Left hindlimb (tissue), 1 donor: Measurements from ENCODE around the gene ZDHHC8.

Source experiments
- DNase-seq: peaks from one replicate; pipeline ENCODE4 v3.0.0-alpha.2; 2018

Gene ZDHHC8

DNA sequence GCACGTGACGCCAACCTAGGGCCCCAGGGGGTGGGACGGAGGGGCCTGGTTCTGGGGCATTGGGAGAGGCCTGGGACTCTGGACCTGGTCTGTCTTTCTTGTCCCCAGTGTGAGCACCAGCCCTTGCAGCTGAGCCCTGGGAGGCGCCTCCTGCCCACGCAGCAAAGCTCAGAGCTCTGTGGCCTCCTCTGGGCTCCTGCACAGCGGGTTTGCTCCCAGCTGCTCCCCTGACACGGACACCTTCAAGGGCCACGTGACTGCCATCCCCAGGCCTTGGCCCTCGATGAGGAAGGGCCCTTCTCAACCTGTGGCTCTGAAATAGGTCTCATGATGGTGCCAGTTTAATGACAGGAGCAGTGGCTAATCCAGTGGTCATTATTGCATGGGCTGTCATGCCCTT, 50.8 kb downstream of the ZDHHC8 start:
- no peak for DNase-seq

DNA sequence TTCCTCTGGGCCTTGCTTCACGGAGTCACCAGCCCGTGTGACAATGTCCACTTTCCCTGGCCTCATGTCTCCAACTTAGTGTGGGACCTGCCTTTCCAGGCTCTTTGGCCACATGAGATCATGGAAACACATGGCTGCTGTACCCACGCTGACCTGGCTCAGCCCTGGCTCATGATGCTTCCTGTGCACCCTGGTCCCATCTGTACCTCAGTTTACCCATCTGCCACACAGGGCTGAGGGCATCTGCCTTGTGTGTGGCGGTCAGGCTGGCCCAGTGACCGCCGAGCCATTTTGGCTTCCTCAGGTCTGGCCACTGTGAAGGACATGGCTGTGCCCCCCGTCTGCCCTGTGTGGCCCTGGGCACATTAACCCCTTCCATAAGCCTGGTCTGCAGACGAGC, 51.5 kb downstream of the ZDHHC8 start:
- no peak for DNase-seq

DNA sequence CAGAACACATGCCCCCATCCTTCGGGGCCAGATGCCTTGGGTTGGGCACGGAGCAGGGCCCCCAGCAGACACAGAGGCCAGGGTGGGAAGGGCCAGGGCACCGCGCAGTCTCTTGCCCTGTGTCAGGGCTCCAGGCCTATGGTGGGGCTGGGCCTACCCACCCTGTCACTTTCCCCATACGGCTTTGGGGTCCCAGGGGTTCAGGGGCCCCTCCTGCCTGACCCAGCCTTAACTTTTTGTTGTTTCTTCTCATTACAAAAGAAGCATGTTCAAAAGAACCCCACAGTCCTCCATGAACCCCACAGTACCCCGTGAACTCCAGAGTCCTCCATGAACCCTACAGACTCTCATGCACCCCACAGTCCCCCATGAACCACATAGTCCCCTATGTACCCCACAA, 52.2 kb downstream of the ZDHHC8 start:
- no peak for DNase-seq

DNA sequence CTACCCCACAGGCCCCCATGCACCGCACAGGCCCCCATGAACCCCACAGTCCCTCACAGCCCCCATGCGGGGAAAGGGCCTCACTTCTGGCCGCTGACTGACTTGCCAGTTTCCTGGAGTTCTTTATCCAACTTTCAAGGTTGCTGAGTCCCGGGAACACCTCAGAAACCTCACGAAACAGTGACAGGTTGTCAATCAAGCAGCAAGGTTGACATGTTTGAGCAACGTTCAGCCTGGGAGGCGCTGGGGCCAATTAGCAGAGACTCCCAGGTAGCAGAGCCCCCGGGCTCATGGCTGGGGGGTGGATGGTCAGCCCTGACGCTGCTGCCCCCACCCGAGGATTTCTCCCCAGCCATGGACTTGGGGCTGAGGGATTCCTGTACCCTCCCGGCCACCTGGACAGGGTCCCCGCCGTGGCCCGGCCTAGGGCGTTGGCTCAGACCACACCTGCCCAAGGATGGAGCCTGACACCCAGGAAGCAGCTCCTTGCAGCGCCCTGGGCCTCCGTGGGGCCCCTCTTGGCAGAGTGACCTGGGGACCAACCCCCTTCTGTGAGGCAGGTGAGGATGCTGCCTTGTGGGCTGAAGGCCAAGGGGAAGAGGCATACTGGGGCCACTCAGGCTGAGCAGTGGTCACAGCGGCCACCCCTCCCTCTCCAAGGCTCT, 53.0 kb downstream of the ZDHHC8 start:
- no peak for DNase-seq

DNA sequence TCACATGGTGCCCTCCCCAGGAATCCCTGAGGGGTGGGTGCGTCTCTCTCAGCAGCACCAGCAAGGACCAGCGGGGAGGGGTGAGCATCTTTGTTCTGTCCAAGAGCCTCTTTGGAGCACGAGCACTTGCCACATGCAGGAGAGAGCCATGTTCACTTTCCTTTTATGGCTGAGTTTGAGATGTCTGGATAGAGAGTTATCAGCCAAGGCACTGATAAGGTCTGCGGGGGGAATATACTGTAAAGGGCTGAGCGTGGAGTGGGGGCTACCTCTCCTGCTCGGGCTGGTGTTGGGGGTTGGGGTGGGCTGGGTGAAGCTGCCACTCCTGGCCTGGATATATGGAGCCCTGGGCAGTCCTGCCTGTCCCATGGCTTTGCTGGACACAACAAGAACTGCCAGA, 54.1 kb downstream of the ZDHHC8 start:
- no peak for DNase-seq

DNA sequence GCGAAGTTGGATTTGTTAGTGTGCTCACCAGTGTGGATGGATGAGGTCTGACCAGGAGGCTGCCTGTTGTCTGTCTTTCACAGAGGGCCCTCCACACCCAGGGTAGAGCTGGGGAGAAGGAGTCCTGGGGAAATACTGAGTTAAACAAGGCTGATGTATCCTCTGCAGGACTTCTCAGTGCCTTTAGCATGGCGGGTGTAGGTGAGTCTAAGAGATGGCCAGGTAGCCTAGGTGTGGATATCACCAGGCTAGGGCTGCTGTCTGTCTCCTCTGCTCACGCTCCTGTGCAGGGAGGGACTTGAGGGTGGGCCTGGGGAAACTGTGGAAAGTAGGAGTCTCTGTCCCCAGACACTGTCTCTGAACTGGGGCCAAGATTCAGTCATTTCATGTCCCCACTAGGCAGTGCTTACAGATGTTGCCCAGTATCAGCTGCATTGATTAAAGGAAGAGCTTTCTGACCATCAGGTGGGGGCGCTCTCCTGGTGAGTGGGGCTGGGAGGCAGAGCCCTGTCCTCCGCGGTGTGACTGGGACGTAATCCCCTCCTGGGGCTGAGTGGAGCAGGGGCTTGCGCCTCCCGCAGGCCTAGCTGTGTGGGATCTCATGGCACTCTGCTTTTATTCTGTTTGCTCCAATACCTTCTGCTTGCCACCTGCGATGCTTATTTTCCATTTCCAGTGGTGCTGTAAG, 54.7 kb downstream of the ZDHHC8 start:
- DNase-seq: no peak

DNA sequence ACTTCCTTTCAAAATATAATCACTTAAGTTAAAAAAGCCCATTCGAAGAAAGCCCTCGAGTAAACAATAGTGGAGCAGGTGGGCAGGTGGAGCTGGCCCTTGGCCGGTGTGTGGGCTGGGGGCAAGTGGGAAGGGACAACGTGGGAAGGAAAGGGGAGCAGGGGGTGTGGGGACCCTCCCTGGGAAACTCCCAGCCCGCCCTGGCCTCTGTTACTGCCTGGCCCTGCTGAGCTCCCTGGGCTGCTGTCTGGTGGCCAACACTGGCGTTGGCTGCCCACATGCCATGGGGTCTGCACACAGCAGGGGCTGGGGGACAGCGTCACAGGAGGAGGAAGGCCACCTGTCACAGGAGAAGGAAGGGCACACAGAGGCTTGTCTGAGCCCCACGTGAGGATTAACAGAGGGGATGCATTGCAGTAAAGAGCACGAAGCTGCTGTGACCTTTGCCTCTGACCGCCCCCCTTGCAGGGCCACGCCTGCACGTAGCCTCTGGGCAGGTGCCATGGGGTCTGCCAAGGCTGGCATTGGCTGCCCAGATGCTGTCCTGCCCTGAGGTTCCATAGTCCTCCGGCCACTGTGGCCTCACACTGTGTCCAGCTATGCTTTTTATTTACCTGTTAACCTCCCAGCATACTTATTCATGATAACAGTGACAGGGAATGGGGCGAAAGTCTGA, 55.4 kb downstream of the ZDHHC8 start:
- DNase-seq: no peak

DNA sequence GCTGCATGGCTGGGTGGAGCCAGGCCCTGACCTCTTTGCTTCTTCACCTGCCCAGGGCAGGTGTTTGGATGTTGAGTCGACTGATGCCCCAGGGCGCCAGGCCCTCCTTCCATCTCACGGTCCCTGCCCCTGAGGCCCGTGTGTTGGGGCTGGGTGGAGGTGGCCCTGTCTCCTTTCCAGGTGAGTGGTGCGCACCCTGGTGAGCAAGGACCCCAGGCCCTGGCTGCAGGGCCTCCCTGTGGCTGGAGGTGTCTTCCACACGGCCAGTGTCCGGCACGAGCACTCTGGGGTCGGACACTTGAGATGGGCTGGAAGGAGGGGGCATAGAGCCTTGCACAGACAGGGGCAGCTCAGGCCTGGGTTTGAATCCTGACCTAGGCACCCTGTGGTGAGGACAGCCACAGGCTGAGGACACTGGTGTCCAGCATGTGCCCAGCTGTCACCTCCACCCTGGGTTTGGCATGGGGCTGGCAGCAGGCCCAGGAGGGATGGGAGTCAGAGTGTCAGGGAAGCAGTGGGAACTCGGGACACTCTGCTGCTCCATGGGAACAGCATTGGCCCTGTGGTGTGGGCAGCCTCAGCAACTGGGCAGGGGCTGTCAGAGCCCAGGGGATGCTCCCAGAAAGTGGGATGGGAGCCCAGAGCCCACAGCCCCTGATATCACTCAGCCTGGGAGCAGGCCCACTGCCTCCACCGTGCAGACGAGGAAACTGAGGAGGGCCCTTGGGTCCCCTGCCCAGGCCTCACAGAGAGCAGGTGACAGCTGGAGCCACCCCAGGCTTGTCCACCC, 56.4 kb downstream of the ZDHHC8 start:
- DNase-seq: no peak

DNA sequence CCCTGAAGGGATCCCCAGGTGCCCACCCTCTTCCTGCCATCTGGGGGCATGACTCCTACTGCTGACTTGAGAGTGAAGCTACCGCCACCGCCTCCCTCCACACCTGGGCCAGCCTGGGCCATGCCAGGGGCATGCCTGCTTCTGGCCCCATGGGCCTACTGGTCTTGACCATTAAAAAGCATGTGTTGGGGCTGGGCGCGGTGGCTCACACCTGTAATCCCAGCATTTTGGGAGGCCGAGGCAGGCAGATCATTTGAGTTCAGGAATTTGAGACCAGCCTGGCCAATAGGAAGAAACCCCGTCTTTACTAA, 56.9 kb downstream of the ZDHHC8 start:
- no peak for DNase-seq

DNA sequence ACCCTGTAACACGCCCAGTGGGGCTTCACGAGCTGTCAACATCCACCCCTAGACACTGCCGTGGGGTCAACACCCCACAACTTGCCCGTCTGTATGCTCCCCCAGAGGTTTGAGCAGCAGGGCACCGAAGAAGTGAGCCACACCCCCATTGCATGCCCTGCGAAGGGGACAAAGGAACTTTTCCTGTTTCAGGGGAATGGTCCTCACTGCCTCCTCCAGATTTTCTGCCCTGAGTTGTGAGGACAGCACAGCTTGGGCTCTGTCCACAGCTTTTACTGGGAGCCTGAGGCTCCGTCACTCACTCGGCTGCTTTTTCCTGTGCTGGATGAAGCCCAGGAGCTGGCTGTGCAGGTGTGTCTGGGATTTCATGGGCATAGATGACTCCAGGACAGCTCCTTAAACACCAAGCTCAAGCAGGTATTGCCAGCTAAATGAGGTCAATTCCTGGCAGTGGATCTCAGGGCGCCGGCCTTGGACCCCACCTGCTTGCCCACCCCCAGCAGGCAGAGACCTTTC, 59.5 kb downstream of the ZDHHC8 start:
- no peak for DNase-seq

DNA sequence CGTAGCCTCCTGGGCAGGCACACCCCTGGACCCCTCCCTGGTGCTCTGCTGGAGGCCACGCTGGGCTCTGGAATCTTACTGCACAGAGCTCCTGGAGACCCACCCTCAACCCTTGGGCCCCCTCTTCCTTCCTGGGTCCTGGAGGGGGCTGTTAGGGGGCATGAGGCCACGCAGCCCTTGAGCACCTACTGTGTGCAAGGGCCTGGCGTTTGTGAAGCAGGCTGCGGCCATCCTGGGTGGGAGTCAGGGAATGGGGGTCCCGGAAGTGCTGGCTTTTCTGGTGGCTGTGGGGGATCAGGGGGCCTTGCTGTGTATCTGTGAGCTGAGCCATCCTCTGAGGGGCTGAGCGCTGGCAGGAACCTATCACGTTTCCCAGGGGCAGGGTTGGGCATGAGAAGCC, 60.2 kb downstream of the ZDHHC8 start:
- no peak for DNase-seq

DNA sequence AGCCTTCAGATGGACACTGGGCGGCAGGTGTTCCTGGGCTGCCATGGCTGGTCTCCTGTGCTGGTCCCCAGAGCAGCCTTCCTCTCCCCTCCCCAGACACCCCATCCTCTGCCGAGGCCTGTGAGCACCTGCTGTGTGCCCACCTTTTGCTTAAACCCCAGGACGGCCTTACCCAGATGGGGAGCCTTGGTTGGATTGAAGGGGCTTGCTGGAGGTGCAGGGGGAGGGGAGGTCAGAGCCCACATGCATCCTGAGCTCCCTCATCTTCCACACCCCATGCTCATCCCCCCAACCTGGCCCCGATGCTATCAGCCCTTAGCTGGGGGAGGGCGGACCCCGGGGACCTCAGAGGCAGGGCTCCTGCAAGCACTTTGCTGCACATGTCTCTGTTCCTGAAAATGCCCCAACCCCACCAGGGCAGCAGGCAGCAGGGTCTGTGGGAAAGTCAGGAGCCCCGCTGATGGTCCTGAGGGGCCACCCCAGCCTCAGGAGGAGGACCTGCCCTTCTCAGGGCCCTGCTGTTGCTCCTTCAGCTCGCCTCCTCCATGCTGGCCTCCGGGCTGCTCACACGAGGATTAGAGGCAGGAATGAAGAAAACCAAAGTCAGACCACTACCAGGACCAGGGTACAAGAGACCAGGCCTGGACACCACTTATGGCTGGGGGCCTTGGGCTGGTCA, 60.8 kb downstream of the ZDHHC8 start:
- no peak for DNase-seq

DNA sequence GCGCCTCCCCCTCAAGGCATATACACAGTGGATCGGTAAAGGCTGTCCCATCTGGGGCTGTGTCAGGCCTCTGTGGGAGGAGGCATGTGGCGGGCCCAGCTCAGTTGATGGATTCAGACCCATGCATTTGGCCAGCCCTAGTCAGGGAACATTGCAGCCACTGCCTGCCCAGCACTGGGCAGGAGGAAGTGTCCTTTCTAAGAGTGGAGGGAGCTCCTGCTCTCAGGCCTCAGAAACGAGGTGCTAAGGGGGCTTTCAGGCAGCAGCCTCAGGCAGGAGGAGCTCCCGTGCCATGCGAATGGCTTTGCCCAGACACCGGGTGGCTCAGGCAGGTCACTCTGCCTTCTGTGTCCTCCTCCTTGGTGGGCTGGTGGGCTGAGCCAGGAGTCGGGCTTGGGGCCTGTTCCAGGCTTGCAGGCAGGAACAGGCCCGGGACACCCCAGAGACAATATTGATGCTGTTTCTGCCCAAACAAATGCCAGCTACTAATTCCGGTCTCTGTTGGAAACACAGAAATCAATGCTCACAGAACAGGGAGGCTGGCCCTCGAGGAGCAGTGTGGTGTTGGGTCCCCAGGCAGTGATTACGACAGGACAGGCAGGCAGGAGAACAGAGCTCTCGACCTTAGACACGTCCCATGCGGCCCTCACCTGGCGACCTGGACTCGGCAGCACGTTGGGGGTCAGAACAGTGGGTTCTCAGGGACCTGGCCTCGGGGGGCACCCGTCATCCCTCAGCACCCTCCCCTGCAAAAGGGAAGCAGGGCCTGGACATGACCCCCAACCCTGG, 61.6 kb downstream of the ZDHHC8 start:
- DNase-seq: no peak

DNA sequence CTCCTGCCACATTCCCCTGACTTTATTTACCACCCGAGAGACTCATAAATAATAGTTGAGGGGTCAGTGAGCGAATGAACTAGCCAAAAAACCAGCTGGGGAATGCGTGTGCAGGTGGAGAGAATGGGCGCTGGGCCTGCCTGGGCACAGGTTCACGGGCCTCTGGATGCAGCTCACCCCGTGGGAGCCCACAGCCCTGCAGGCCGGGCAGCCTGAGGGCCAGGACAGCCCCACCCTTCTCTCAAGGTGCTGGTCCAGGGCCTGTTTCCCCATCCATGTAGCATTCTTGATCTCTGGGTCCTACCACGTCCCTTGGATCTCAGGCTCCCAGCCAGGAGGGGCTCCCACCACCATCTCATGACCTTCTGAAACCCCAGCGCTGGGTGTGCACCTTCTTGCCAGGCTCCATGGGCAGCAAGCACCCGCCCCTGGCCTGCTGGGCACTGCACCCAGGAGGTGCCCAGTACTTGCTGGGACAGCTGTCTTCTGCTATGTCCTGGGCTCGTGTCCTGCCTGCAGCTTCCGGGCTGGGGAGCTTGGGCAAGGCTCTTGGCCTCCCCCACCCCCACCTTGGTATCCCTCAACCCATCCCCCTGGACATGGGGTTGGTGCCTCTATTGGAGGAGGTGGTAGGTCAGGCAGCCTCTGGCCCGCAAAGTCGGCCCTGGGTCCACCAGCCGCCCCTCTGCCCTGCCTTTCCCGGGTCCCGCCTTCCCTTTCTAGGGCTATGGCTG, 62.3 kb downstream of the ZDHHC8 start:
- DNase-seq: no peak

DNA sequence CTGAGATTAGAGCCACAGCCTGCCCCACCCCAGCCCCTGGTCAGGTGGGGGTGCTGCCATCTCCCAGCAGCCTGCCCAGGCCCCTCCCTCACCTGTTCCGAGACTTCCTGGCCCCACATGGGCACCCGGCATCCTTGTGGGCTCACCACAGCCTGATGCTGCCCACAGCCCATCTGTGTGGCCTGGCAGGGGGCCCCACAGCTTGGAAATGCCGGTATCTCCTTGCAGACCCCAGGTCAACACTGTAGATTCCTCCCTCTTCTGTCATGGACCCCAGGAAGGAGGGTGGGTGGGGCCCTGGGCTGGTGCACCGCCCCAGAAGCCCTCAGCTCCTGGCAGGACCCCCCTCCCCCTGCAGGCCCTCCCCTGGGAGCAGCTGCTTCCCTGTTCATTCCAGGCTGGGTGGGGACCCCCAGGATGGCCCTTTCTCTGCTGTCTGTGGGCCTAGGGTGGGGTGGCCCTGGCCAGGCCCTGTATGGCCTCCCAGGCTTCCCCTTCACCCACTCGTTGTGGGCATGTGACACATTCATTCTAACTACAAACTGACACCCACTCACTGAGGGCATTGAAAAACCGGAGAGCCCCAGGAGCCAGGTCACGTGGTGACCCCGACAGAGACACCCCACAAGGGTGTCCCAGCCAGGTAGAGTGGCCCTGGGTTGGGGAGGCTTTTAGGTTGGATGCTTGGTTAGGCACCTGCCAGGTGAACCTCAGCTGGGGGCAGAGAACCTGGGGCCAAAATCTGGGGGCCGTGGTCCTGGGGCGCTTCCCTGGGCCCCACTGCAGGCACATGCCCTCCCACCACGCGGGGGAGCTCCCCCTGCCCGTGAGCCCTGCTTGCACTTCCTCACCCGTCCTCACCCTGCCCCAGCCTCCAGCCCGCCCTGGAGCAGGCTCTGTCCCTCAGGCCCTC, 63.3 kb downstream of the ZDHHC8 start:
- DNase-seq: no peak

DNA sequence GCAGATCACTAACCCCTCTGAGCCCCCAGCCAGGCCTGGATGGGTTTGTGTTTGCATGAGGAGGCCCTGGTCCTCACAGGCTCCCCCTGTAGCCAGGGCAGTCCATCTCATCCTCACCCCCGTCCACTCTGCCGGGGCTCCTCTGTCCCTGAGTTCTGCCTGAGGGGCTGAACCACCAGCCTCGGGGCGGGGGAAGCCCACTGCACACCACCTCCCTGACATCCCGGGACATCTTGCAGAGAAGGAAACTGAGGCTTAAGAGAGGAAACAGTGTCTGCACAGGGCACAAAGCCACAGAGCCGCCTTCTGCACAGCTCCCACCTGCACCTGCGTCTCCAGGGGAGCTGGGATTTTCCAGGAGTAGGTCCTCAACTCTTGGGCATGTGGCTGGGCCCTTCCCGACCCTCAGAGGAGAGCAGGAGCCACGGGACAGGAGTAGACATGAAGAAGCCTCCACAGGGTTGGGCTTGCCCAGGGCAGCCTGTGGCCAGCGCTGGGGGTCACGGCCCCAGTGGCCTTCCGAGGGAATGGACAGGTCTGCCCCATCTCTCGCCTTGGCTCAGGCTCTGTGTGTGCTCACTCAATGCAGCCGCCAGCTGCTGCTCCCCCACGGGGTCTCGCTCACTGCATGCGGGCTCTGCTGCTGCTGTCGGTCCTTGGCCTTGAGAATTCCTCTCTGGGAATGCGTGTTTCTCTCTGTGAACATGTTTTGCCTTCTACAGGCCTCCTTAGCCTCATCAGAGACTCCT, 64.7 kb downstream of the ZDHHC8 start:
- DNase-seq: no peak
